Osteocyte (in vitro differentiated cells): Measurements from ENCODE around the gene NFYA. TPM values are rescaled to one million over a fixed set of nuclear protein-coding genes. Genes with fewer than 3 reads are reported as not detected.

Experiments
- DNase-seq: peaks from one replicate; pipeline ENCODE4 v3.0.0; 2021; ENCODE audit warnings: mixed read lengths; ENCODE audit not compliant: unreplicated experiment; ENCODE audit errors: extremely low spot score
- H3K27ac Mint-ChIP-seq: one replicate; pipeline ENCODE4 v1.8.0; 2021; ENCODE audit warnings: mild to moderate bottlenecking, mixed read lengths; ENCODE audit not compliant: unreplicated experiment
- H3K27me3 Mint-ChIP-seq: one replicate; pipeline ENCODE4 v1.8.0; 2021; ENCODE audit warnings: mixed read lengths; ENCODE audit not compliant: unreplicated experiment
- H3K36me3 Mint-ChIP-seq: one replicate; pipeline ENCODE4 v1.8.0; 2021; ENCODE audit warnings: mixed read lengths; ENCODE audit not compliant: unreplicated experiment
- H3K4me1 Mint-ChIP-seq: one replicate; pipeline ENCODE4 v1.8.0; 2021; ENCODE audit warnings: mixed read lengths; ENCODE audit not compliant: unreplicated experiment
- H3K4me3 Mint-ChIP-seq: one replicate; pipeline ENCODE4 v1.8.0; 2021; ENCODE audit warnings: mild to moderate bottlenecking, moderate library complexity, mixed read lengths; ENCODE audit not compliant: unreplicated experiment
- H3K9me3 Mint-ChIP-seq: one replicate; pipeline ENCODE4 v1.8.0; 2021; ENCODE audit warnings: mixed read lengths; ENCODE audit not compliant: unreplicated experiment
- total RNA-seq: library from RNA; stranded (reverse); gene quantifications from 2 replicates; pipeline ENCODE4 v1.2.1, GENCODE V29; 2021
- TF ChIP-seq, protein P1 (sequence below): fragments of 200-600 bp; sonication (generic); IDR thresholded peaks from 2 replicates; pipeline ENCODE4 v1.5.0; 2021; ENCODE audit warnings: antibody characterized with exemption, mild to moderate bottlenecking, moderate library complexity

Gene NFYA
- total RNA-seq, 1 donor from 2014 or later, result 26.9 TPM

DNA sequence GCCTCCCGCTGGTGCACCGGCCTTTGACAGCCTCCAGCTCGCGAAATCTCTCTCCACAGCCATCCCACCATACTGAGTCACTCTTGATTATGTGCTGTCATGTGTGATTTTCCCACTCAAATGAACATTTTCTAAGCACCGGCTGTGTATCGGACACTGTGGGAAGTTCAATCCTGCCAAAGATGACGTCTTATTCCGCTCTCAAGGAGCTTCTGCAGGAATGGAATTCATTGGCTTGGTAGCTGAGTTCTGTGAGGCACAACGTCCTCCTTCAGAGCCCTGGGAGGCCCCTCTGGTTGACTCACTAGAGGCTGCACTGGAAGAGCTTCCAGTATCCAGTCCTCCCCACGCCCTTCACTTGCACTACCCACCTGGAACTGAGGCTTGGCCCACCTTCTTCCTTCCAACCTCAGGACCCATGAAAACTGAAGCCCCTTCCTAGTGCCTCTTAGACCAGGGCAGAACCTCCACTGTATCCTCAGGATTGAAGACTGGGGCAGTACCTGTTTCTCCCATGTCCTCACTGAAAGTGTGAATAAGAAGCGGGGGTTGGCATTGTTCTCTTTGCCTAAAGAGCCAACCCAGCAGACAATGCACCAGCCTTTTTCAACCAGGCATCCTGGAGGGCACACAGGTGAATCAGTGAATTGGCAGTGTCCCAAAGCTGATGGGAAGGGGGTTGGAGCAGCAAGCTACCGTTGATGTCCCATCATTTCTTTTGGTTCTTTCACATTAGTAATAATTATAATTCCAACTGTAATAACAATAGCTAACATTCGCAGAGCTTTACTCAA, 35.5 kb upstream of the NFYA start:
- no peak for DNase-seq
- H3K27me3 Mint-ChIP-seq, result peaks cover 23% of the 10 kb centered on the region
- no peak overlapping the region for H3K4me3 Mint-ChIP-seq
- peaks cover 6% of the 10 kb centered on the region for H3K4me1 Mint-ChIP-seq
- no peak overlapping the region for H3K27ac Mint-ChIP-seq
- no peaks in the 10 kb centered on the region for H3K36me3 Mint-ChIP-seq
- no peaks in the 10 kb centered on the region for H3K9me3 Mint-ChIP-seq
- TF ChIP-seq, protein P1, sequence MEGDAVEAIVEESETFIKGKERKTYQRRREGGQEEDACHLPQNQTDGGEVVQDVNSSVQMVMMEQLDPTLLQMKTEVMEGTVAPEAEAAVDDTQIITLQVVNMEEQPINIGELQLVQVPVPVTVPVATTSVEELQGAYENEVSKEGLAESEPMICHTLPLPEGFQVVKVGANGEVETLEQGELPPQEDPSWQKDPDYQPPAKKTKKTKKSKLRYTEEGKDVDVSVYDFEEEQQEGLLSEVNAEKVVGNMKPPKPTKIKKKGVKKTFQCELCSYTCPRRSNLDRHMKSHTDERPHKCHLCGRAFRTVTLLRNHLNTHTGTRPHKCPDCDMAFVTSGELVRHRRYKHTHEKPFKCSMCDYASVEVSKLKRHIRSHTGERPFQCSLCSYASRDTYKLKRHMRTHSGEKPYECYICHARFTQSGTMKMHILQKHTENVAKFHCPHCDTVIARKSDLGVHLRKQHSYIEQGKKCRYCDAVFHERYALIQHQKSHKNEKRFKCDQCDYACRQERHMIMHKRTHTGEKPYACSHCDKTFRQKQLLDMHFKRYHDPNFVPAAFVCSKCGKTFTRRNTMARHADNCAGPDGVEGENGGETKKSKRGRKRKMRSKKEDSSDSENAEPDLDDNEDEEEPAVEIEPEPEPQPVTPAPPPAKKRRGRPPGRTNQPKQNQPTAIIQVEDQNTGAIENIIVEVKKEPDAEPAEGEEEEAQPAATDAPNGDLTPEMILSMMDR, result no peak

DNA sequence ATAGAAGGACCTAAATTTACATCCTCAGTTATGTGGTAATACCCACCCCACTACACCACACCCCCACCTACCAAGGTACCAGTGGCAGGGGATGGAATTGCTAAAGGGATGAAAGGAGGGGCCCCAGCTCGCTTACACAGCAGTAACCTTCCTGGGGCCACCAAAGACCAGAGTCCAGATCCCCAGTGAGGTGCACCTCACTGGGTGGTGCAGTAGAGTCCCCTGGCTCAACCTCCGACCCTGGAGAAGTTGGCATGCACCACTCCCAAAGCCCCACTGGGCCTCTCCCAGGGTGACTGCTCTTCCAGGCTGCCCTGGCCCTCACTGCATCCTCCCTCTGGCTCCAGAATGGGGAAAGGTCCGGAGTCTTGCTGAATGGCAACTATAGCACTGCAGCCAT, 34.6 kb upstream of the NFYA start:
- H3K4me3 Mint-ChIP-seq, result no peak overlapping the region

DNA sequence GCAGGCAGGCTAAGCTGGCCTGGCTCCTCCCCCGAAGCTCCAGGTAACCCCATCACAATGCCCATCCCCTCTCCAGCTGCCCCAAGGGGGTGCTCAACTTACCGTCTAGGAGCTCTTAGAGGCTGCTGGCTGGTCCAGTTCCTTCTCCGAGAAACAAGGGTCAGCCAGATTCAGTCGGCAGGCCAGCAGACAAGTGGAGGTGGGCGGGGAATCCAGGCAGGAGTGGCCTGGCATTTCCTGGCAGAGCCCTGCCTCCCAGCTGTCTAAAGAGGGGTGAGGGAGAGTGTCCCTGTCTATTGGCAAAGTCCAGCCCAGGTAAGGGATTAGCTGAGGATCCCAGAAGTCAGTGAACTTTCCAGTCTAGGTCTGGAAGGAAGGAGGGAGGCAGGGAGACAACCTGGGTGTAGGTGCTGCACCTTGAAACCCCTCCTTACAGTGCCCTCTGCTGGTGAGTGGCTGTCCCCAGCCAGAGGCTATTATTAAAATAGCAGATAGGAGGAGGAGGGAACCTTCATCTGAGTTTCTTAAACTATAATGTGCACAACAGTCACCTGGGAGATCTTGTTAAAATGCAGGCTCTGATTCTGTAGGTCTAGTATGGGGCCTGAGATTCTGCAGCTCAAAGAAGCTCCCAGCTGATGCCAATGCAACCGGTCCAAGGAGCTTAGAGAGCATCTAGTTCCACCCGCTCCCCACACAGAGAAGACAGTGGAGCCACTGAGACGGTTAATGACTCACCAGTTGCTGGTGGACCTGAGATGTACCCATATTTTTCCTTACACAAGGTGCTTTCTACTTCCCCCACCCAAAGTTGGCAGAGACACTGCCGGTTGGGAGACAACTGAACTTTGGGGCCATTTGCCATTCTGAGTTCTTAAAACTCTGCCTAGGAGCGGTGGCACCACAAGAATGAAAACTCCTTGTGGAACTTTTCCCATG, 33.4 kb upstream of the NFYA start, which contains the start of gene UNC5CL:
Gene UNC5CL, minus strand, starts transcription at position 162 of the 939 bp plus-strand sequence. CDS start 4,147 bp downstream, outside the sequence.
- peaks cover 22% of the 10 kb centered on the region for H3K27me3 Mint-ChIP-seq
- no peak within 1 kb of the TSS for H3K4me3 Mint-ChIP-seq
- TF ChIP-seq, protein P1, result peak; percentile 59
- H3K36me3 Mint-ChIP-seq, result no peaks in the 10 kb centered on the region
- H3K27ac Mint-ChIP-seq, result no peak within 1 kb of the TSS
- peaks cover 6% of the 10 kb centered on the region for H3K4me1 Mint-ChIP-seq
- no peak for DNase-seq
- no peaks in the 10 kb centered on the region for H3K9me3 Mint-ChIP-seq

More for the DNA sequence above, 34.6 kb upstream of the NFYA start:
- DNase-seq, result no peak
- Mint-ChIP-seq H3K4me1 (peaks cover 6% of the 10 kb centered on the region), H3K9me3 (no peaks in the 10 kb centered on the region), H3K27me3 (peaks cover 23% of the 10 kb centered on the region), H3K36me3 (no peaks in the 10 kb centered on the region), H3K27ac (no peak overlapping the region)
- TF ChIP-seq, protein P1, result no peak

GRCh38 chr6:41040101-41040939, 32.5 kb upstream of the NFYA start:
- Mint-ChIP-seq H3K4me1 (peaks cover 6% of the 10 kb centered on the region), H3K9me3 (no peaks in the 10 kb centered on the region), H3K4me3 (no peak overlapping the region), H3K27ac (peak overlapping the region; percentile 37), H3K27me3 (peaks cover 21% of the 10 kb centered on the region), H3K36me3 (no peaks in the 10 kb centered on the region)
- TF ChIP-seq, protein P1, result no peak
- DNase-seq, result no peak
